C4-2B (cell line): ENCODE results near the gene ADM2.

ENCODE experiments used
- H3K27ac ChIP-seq: fragments of 450-650 bp; 2 replicates; pipeline ENCODE4 v1.5.1; 2017
- CTCF ChIP-seq: fragments of 450-650 bp; conservative IDR thresholded peaks from 2 replicates; pipeline ENCODE4 v1.5.1; 2017; ENCODE audit warnings: mild to moderate bottlenecking
- ZFX ChIP-seq: fragments of 450-650 bp; IDR thresholded peaks from 2 replicates; pipeline ENCODE4 v1.6.1; 2017

The ADM2 gene

GRCh38 chr22:50489363-50490243 lies 8.3 kb downstream of the ADM2 start:
- TF ChIP-seq ZFX (no peak), CTCF (no peak)
- no peak overlapping the region; the same call in 1 of the 2 replicates for H3K27ac ChIP-seq

- peak overlapping the region; percentile 56 for H3K27ac ChIP-seq
- TF ChIP-seq CTCF = no peak
These were observed 9.4 kb downstream of the ADM2 start for GRCh38 chr22:50490531-50491308.

GRCh38 chr22:50497093-50497492 lies 15.8 kb downstream of the ADM2 start:
- H3K27ac ChIP-seq = no peak overlapping the region
- TF ChIP-seq ZFX = no peak
- TF ChIP-seq CTCF = no peak

- peak overlapping the region; percentile 15 for H3K27ac ChIP-seq
- TF ChIP-seq ZFX = no peak
- TF ChIP-seq CTCF = peak; percentile 85
These were observed 17.1 kb downstream of the ADM2 start for GRCh38 chr22:50498322-50498890.

- no peak for TF ChIP-seq CTCF
- no peak for TF ChIP-seq ZFX
- no peak overlapping the region for H3K27ac ChIP-seq
These were observed 19.1 kb downstream of the ADM2 start for GRCh38 chr22:50500452-50500851.

- no peak for TF ChIP-seq CTCF
- no peak for TF ChIP-seq ZFX
- no peak overlapping the region for H3K27ac ChIP-seq
These were observed 20.8 kb downstream of the ADM2 start for GRCh38 chr22:50502096-50502495.
